GM12878 (cell line): ENCODE results near the gene ZMIZ1. TPM values are rescaled to one million over a fixed set of nuclear protein-coding genes. Genes with fewer than 3 reads are reported as not detected.

Experiments used
- ATAC-seq: fragments of 200-7000 bp; cut with Tn5 transposase; 3 replicates; pipeline ENCODE4 v1.9.1; 2020; ENCODE audit warnings: mild to moderate bottlenecking, moderate library complexity
- BruUV-seq: library from RNA; stranded (reverse); fragments of 400-500 nt; replicated peaks from 2 replicates; lab custom pipeline; 2021; lab: Mats Ljungman, UMichigan
- CTCF ChIA-PET: fragments of 300-600 bp; sonication (Branson Sonifier 250); formaldehyde crosslinking; extraction: SDS; loops from one replicate; lab custom pipeline; 2021; ENCODE audit warnings: inconsistent platforms; lab: Yijun Ruan, JAX
- POLR2A ChIA-PET: fragments of 350-600 bp; formaldehyde crosslinking; extraction: SDS; loops from one replicate; lab custom pipeline; 2021; ENCODE audit warnings: inconsistent platforms; lab: Charles Lee
- RAD21 ChIA-PET: fragments of 300-600 bp; sonication (Branson Sonifier 250); formaldehyde crosslinking; loops from one replicate; lab custom pipeline; 2023; ENCODE audit warnings: antibody characterized with exemption; ENCODE audit not compliant: unreplicated experiment; lab: Charles Lee
- SMC1A ChIA-PET: fragments of 300-600 bp; sonication (Branson Sonifier 250); formaldehyde crosslinking; loops from one replicate; lab custom pipeline; 2023; ENCODE audit not compliant: unreplicated experiment, uncharacterized antibody; lab: Charles Lee
- DNase-seq: peaks from one replicate; pipeline ENCODE4 v3.0.0-alpha.2; 2011; ENCODE audit warnings: low read depth, low spot score
- FAIRE-seq: peaks from 3 replicates; lab custom pipeline; 2011; peaks lifted over from hg19 to GRCh38; lab: Jason Lieb, UNC
- H2AFZ ChIP-seq: 2 replicates; pipeline ENCODE4 v1.6.0; 2011; ENCODE audit warnings: low read depth, low read length, control low read depth; ENCODE audit not compliant: control insufficient read depth
- H3K27ac ChIP-seq: 2 replicates; pipeline ENCODE4 v1.5.1; 2011; ENCODE audit warnings: control low read depth; ENCODE audit not compliant: control insufficient read depth, insufficient read depth
- H3K27me3 ChIP-seq, 2 experiments: replicated peaks in 1 of 2; 2 replicates each; pipeline versions ENCODE4 v1.6.0 to v1.6.1; 2011; ENCODE audit warnings: low read length in 1 of 2; ENCODE audit not compliant: control insufficient read depth in 2 of 2, insufficient read depth in 2 of 2
- H3K36me3 ChIP-seq, 2 experiments: 2 replicates each; pipeline ENCODE4 v1.5.1; 2011; ENCODE audit warnings: low read length in 1 of 2; ENCODE audit not compliant: control insufficient read depth in 2 of 2, insufficient read depth in 2 of 2
- H3K4me1 ChIP-seq: 2 replicates; pipeline ENCODE4 v1.6.1; 2011; ENCODE audit warnings: mild to moderate bottlenecking, low read length, moderate library complexity, mixed read lengths; ENCODE audit not compliant: control insufficient read depth, insufficient read depth
- H3K4me2 ChIP-seq: 2 replicates; pipeline ENCODE4 v1.6.0; 2011; ENCODE audit warnings: control low read depth; ENCODE audit not compliant: control insufficient read depth, insufficient read depth
- H3K4me3 ChIP-seq: fragments of 200-600 bp; sonication (generic); 2 replicates; pipeline ENCODE4 v1.5.1; 2016
- H3K79me2 ChIP-seq: 2 replicates; pipeline ENCODE4 v1.6.0; 2011; ENCODE audit warnings: low read length; ENCODE audit not compliant: control insufficient read depth, insufficient read depth
- H3K9ac ChIP-seq: 2 replicates; pipeline ENCODE4 v1.8.0; 2011; ENCODE audit warnings: low read length, control low read depth, mixed read lengths; ENCODE audit not compliant: control insufficient read depth, insufficient read depth
- H3K9me3 ChIP-seq: replicated peaks from 3 replicates; pipeline ENCODE4 v1.5.1; 2011; ENCODE audit warnings: mild to moderate bottlenecking, low read length; ENCODE audit not compliant: control insufficient read depth, insufficient read depth
- H4K20me1 ChIP-seq: 2 replicates; pipeline ENCODE4 v1.6.0; 2011; ENCODE audit not compliant: control insufficient read depth, insufficient read depth
- ATF7 ChIP-seq: fragments of 450-650 bp; IDR thresholded peaks from 2 replicates; pipeline ENCODE4 v1.6.1; 2016; ENCODE audit warnings: low read depth, mild to moderate bottlenecking
- HDAC6 ChIP-seq: fragments of 200-600 bp; sonication (generic); IDR thresholded peaks from one replicate; pipeline ENCODE4 v1.8.0; 2017; ENCODE audit warnings: antibody characterized with exemption; ENCODE audit not compliant: unreplicated experiment
- NFXL1 ChIP-seq: fragments of 450-650 bp; IDR thresholded peaks from 2 replicates; pipeline ENCODE4 v1.6.1; 2017; ENCODE audit warnings: antibody characterized with exemption, mild to moderate bottlenecking, borderline replicate concordance
- RELA ChIP-seq: fragments of 450-650 bp; IDR thresholded peaks from 2 replicates; pipeline ENCODE4 v1.8.0; 2014; ENCODE audit warnings: borderline replicate concordance; ENCODE audit not compliant: partially characterized antibody
- ZNF217 ChIP-seq: fragments of 450-650 bp; IDR thresholded peaks from 2 replicates; pipeline ENCODE4 v1.6.1; 2017; ENCODE audit warnings: antibody characterized with exemption, mild to moderate bottlenecking
- WGBS: methylation state at CpG from one replicate; pipeline ENCODE4 v1.1.6; 2016; ENCODE audit warnings: low lambda C conversion rate; ENCODE audit not compliant: insufficient replicate concordance, insufficient coverage; ENCODE audit errors: missing lambda C conversion rate; 5-methylcytosine and 5-hydroxymethylcytosine counted together
- in situ Hi-C: fragments of 300-500 bp; cut with MboI; formaldehyde crosslinking; loops from 9 replicates; pipeline ENCODE4 v1.14.3; 2018; ENCODE audit warnings: mixed read lengths
- intact Hi-C: fragments of 100-400 bp; cut with micrococcal nuclease; formaldehyde crosslinking; loops from one replicate; pipeline ENCODE4 v1.14.2; 2022; ENCODE audit not compliant: unreplicated experiment
- polyA plus RNA-seq, 11 experiments: library from polyadenylated mRNA; depleted of rRNA in 4 of 11; unstranded in 6 of 11; stranded (reverse) in 5 of 11; fragments of >200 nt; fragmentation: Nextera tagmentation in 4 of 11; fragmentation: Illumina TruSeq in 1 of 11; extraction: Ambion mirVana in 4 of 11; extraction: Trizol in 1 of 11; gene quantifications; 1 replicate in 1 of 11; 2 replicates in 10 of 11; pipeline versions ENCODE4 v1.2.1 to v1.2.3, GENCODE V29; 2011 to 2016; ENCODE audit warnings: inconsistent platforms in 2 of 11, missing spikeins in 2 of 11, low read depth in 1 of 11
- total RNA-seq, 4 experiments: library from RNA; depleted of rRNA in 3 of 4; stranded (reverse); fragments of >200 nt in 3 of 4; fragmentation: Illumina TruSeq in 1 of 4; extraction: Trizol in 1 of 4; gene quantifications; 2 replicates each; pipeline versions ENCODE4 v1.2.1 to v1.2.3, GENCODE V29; 2013 to 2021

Gene ZMIZ1
- total and polyA plus RNA-seq, 10 of the 15 experiments (the other 5 are each of a cell fraction or from before 2014, with no cell fraction given): 3.1 to 82.3 (median 14.9) TPM

DNA sequence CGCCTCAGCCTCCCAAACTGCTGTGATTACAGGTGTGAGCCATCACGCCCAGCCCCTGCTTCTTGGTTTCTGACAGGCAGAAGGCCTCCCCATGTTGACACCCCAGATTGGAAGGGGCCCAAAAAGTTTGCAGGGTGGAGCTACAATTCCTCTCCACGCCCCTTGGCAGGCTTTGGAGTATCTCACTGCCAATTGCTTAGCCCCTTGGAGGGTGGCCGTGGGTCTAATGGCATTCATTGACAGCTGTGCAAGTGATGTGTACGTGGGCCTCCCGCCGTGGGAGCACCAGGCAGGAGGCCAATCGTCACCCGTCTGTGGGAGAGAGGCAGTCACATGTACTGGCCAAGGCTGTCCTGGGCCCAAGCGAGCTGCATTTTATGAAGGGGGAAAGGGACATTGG, 204.8 kb downstream of the ZMIZ1 start:
- in situ Hi-C loops: no loop called here
- CTCF ChIA-PET: no interaction called here
- RAD21 ChIA-PET: no interaction called here
- BruUV-seq: no TSS peak
- DNase-seq: no peak
- Histone ChIP-seq H3K4me3 (no peak overlapping the region), H3K9ac (no peak overlapping the region), H3K4me2 (no peak overlapping the region), H3K27me3 (no peaks in the 10 kb centered on the region), H4K20me1 (peaks cover 6% of the 10 kb centered on the region; the same call in 1 of the 2 replicates), H3K36me3 (peaks cover 6 to 40% of the 10 kb centered on the region in 2 experiments), H3K27ac (no peak overlapping the region), H3K4me1 (peaks cover 8% of the 10 kb centered on the region), H3K9me3 (no peaks in the 10 kb centered on the region), H3K79me2 (peaks cover 76% of the 10 kb centered on the region), H2AFZ (no peak overlapping the region)
- TF ChIP-seq ATF7 (no peak), HDAC6 (no peak), NFXL1 (no peak), ZNF217 (no peak)
- ATAC-seq: no peak
- WGBS: 92% methylated on average over 9 of the region's 10 CpGs
- SMC1A ChIA-PET: interaction anchor here (0.9 to 1.6 kb wide), 2 partner anchors 12 to 18 kb away, joined by 3 to 4 read pairs; no protein-coding TSS in a partner anchor
- FAIRE-seq: no peak
- intact Hi-C loops: no loop called here
- POLR2A ChIA-PET: no interaction called here

DNA sequence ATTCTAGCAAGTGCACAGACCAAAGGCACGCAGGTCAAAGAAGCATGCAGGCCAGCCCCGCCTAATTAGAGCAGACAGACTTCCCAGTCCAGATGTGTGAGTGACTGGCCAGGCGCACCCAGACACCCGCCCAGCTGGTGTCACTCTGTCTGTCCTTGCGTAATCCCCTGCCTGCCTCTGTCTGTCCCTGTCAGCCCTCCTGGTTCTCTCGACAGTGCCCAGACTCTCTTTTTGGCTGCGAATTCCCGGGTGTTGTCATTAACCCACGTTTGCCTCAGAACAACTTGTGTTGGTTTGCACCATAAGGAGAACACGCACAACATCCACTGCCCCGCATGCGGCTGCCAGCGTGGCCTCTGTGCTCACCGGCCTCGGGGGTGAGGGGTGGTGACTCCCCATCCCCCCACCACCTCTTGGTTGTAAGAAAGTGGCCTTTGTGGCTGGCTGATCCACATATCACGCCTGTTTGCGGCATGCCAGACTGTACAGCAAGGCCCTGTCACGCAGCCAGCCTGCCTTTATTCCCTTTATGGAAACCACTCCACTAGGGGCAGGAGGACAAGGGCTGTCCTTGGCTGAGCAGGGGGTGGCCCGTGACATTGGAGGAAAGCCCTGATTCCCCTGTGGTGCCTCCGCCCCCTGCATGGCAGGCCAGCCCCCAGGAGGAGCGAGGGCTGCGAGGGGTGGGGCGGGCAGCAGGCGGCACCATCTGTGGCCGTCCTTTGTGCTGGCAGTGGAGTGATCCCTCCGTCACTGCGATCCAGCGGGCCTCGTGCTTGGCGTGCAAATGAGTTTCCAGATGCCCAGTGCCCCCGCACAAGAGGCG, 205.7 kb downstream of the ZMIZ1 start:
- ATAC-seq (no peak; the same call in 2 of the 3 replicates), DNase-seq (no peak), FAIRE-seq (no peak)
- WGBS: 88% methylated on average over 31 of the region's 32 CpGs
- peaks cover 6 to 36% of the 10 kb centered on the region in 2 experiments for H3K36me3 ChIP-seq
- SMC1A ChIA-PET: interaction anchor here (1.6 kb wide), 1 partner anchor 11 kb away, joined by 4 read pairs; no protein-coding TSS in a partner anchor
- RAD21 ChIA-PET: no interaction called here
- no peak for TF ChIP-seq RELA
- H4K20me1 ChIP-seq: peaks cover 6% of the 10 kb centered on the region; the same call in 1 of the 2 replicates
- H3K4me3 ChIP-seq: no peak overlapping the region
- no peak overlapping the region for H2AFZ ChIP-seq
- H3K4me2 ChIP-seq: no peak overlapping the region
- CTCF ChIA-PET: interaction anchor here (1.7 kb wide), 1 partner anchor 10 kb away, joined by 4 read pairs; no protein-coding TSS in a partner anchor
- in situ Hi-C loops: no loop called here
- H3K4me1 ChIP-seq: peaks cover under 1% of the 10 kb centered on the region
- peaks cover 67% of the 10 kb centered on the region for H3K79me2 ChIP-seq
- POLR2A ChIA-PET: interaction anchor here (0.6 kb wide), 1 partner anchor 1286 kb away, joined by 3 read pairs; no protein-coding TSS in a partner anchor
- no peaks in the 10 kb centered on the region for H3K27me3 ChIP-seq
- no peak overlapping the region for H3K27ac ChIP-seq
- H3K9me3 ChIP-seq: no peaks in the 10 kb centered on the region
- H3K9ac ChIP-seq: no peak overlapping the region
- intact Hi-C loops: no loop called here
- no TSS peak for BruUV-seq
